CD4-positive, alpha-beta T cell (primary cell): ENCODE measurements around the gene TRMT1L. TPM values are rescaled to one million over a fixed set of nuclear protein-coding genes. Genes with fewer than 3 reads are reported as not detected.

Experiments
- ATAC-seq: fragments of 200-7000 bp; cut with Tn5 transposase; one replicate; pipeline ENCODE4 v1.10.0; 2022; ENCODE audit warnings: mild to moderate bottlenecking; ENCODE audit not compliant: poor library complexity
- CTCF ChIA-PET: fragments of 350-600 bp; sonication (Branson Sonifier 250); formaldehyde crosslinking; loops from one replicate; lab custom pipeline; 2021; ENCODE audit warnings: antibody characterized with exemption, inconsistent platforms; lab: Charles Lee
- POLR2A ChIA-PET: fragments of 350-600 bp; sonication (Branson Sonifier 250); formaldehyde crosslinking; loops from one replicate; lab custom pipeline; 2021; ENCODE audit warnings: antibody characterized with exemption, inconsistent platforms; lab: Charles Lee
- DNase-seq, 14 experiments: peaks; one replicate each; pipeline ENCODE4 v3.0.0-alpha.2; 2013 to 2020; ENCODE audit warnings: mixed read lengths in 2 of 14
- H3K27ac ChIP-seq, 2 donors: one replicate each; pipeline versions ENCODE4 v1.5.1 to v1.7.0; 2013; ENCODE audit warnings: low read length in 2 of 2, low read depth in 1 of 2, mild to moderate bottlenecking in 1 of 2
- H3K27me3 ChIP-seq, 2 experiments: 1 replicate in 1 of 2; 2 replicates in 1 of 2; pipeline versions ENCODE4 v1.6.1 to v1.7.0; 2013; ENCODE audit warnings: low read length in 2 of 2, control low read depth in 1 of 2, mild to moderate bottlenecking in 1 of 2, moderate library complexity in 1 of 2; ENCODE audit not compliant: insufficient read depth in 2 of 2, control insufficient read depth in 1 of 2
- H3K36me3 ChIP-seq: one replicate; pipeline ENCODE4 v1.6.1; 2013; ENCODE audit warnings: low read length, control low read depth; ENCODE audit not compliant: insufficient read depth
- H3K4me1 ChIP-seq: one replicate; pipeline ENCODE4 v1.6.1; 2013; ENCODE audit warnings: low read length, control low read depth; ENCODE audit not compliant: insufficient read depth
- H3K4me3 ChIP-seq: one replicate; pipeline ENCODE4 v1.5.1; 2013; ENCODE audit warnings: mild to moderate bottlenecking, low read length, moderate library complexity
- H3K9me3 ChIP-seq, 2 experiments: 1 replicate in 1 of 2; 2 replicates in 1 of 2; pipeline versions ENCODE4 v1.6.1 to v1.7.0; 2013; ENCODE audit warnings: low read length in 2 of 2, mild to moderate bottlenecking in 2 of 2, control low read depth in 1 of 2, moderate library complexity in 1 of 2; ENCODE audit not compliant: control insufficient read depth in 1 of 2, insufficient read depth in 1 of 2
- H3K27ac Mint-ChIP-seq: one replicate; pipeline ENCODE4 v1.8.0; 2020; ENCODE audit warnings: mixed read lengths
- H3K27me3 Mint-ChIP-seq: one replicate; pipeline ENCODE4 v1.8.0; 2021; ENCODE audit warnings: mixed read lengths
- H3K36me3 Mint-ChIP-seq: one replicate; pipeline ENCODE4 v1.8.0; 2021; ENCODE audit warnings: low read depth, mixed read lengths
- H3K4me1 Mint-ChIP-seq: one replicate; pipeline ENCODE4 v1.8.0; 2021; ENCODE audit warnings: low read depth, mixed read lengths
- H3K4me3 Mint-ChIP-seq: one replicate; pipeline ENCODE4 v1.8.0; 2020; ENCODE audit warnings: mild to moderate bottlenecking, mixed read lengths
- H3K9me3 Mint-ChIP-seq: one replicate; pipeline ENCODE4 v1.8.0; 2020; ENCODE audit warnings: mixed read lengths
- intact Hi-C, 2 experiments: fragments of 100-400 bp; cut with DNase I in 1 of 2; cut with micrococcal nuclease in 1 of 2; formaldehyde crosslinking; loops; one replicate each; pipeline versions ENCODE4 v1.15.1 to v1.9.0; 2023 to 2025; cut with DNase I, micrococcal nuclease
- total RNA-seq, 174 experiments: library from RNA in 2 of 174; stranded (reverse) in 2 of 174; gene quantifications; one replicate each; pipeline ENCODE4 v1.2.3 and lab custom pipeline; 2021 to 2026
- TF ChIP-seq, protein P1 (sequence below): fragments of 200-600 bp; IDR thresholded peaks from one replicate; pipeline ENCODE4 v1.8.0; 2022; ENCODE audit warnings: antibody characterized with exemption, mild to moderate bottlenecking

Gene TRMT1L
- total RNA-seq, 2 experiments from 2014 or later = 2.8 to 4.7 TPM

DNA sequence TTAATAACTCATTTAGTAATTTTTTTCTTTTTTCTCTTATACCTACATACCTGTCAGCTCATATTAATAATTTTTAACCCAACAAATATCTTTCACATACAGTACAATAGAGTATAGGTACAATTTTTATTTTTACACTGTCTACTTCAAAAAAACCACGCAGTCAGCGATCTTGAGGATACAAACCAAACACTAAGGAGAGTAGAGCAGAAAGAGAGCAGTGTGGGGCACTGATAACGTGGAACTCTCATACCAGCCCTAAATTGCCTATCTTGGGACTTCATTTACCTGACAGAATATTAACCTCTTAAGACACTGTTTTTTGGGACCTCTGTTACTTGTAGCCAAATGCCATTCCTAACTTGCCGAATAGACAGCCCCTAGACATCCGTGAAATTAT, 5.5 kb downstream of the TRMT1L start:
- TF ChIP-seq, protein P1, sequence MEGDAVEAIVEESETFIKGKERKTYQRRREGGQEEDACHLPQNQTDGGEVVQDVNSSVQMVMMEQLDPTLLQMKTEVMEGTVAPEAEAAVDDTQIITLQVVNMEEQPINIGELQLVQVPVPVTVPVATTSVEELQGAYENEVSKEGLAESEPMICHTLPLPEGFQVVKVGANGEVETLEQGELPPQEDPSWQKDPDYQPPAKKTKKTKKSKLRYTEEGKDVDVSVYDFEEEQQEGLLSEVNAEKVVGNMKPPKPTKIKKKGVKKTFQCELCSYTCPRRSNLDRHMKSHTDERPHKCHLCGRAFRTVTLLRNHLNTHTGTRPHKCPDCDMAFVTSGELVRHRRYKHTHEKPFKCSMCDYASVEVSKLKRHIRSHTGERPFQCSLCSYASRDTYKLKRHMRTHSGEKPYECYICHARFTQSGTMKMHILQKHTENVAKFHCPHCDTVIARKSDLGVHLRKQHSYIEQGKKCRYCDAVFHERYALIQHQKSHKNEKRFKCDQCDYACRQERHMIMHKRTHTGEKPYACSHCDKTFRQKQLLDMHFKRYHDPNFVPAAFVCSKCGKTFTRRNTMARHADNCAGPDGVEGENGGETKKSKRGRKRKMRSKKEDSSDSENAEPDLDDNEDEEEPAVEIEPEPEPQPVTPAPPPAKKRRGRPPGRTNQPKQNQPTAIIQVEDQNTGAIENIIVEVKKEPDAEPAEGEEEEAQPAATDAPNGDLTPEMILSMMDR = no peak
- Histone ChIP-seq H3K4me1 (peaks cover 10% of the 10 kb centered on the region), H3K27me3 (no peaks in the 10 kb centered on the region), H3K36me3 (peaks cover 28% of the 10 kb centered on the region), H3K4me3 (no peak overlapping the region), H3K9me3 (no peaks in the 10 kb centered on the region), H3K27ac (no peak overlapping the region)
- DNase-seq = no peak
- CTCF ChIA-PET = no interaction called here
- no peak for ATAC-seq
- intact Hi-C loops = loop anchor here (10.0 kb wide), 2 partner anchors 414 to 1516 kb away; partner anchors contain the start of gene ARPC5 (in 1 of the 2)
- Mint-ChIP-seq H3K4me3 (no peak overlapping the region), H3K27ac (no peak overlapping the region), H3K36me3 (peaks cover 52% of the 10 kb centered on the region), H3K4me1 (peaks cover 38% of the 10 kb centered on the region), H3K27me3 (no peaks in the 10 kb centered on the region), H3K9me3 (no peaks in the 10 kb centered on the region)
- POLR2A ChIA-PET = no interaction called here

- Mint-ChIP-seq H3K27me3 (no peaks in the 10 kb centered on the region), H3K9me3 (no peaks in the 10 kb centered on the region), H3K27ac (no peak overlapping the region), H3K4me1 (no peaks in the 10 kb centered on the region), H3K4me3 (no peak overlapping the region), H3K36me3 (peaks cover 87% of the 10 kb centered on the region)
- no peaks in the 10 kb centered on the region for H3K27me3 ChIP-seq
- H3K36me3 ChIP-seq = peaks cover 50% of the 10 kb centered on the region
- ChIA-PET POLR2A (no interaction called here), CTCF (no interaction called here)
- H3K4me1 ChIP-seq = no peaks in the 10 kb centered on the region
- DNase-seq (no peak), ATAC-seq (no peak)
- TF ChIP-seq, protein P1 = no peak
- H3K9me3 ChIP-seq = no peaks in the 10 kb centered on the region
- intact Hi-C loops = no loop called here
- no peak overlapping the region for H3K27ac ChIP-seq
- H3K4me3 ChIP-seq = no peak overlapping the region
Measured at GRCh38 chr1:185144233-185144632, 12.5 kb downstream of the TRMT1L start.

GRCh38 chr1:185139246-185139645, 17.5 kb downstream of the TRMT1L start:
- peaks cover 74% of the 10 kb centered on the region for H3K36me3 Mint-ChIP-seq
- no peak overlapping the region for H3K4me3 Mint-ChIP-seq
- no peak for DNase-seq
- H3K4me1 Mint-ChIP-seq = no peaks in the 10 kb centered on the region
- CTCF ChIA-PET = no interaction called here
- Histone ChIP-seq H3K27me3 (no peaks in the 10 kb centered on the region), H3K27ac (no peak overlapping the region), H3K4me1 (no peaks in the 10 kb centered on the region), H3K36me3 (peaks cover 39% of the 10 kb centered on the region), H3K4me3 (no peak overlapping the region), H3K9me3 (no peaks in the 10 kb centered on the region)
- intact Hi-C loops = no loop called here
- H3K27me3 Mint-ChIP-seq = no peaks in the 10 kb centered on the region
- no peaks in the 10 kb centered on the region for H3K9me3 Mint-ChIP-seq
- H3K27ac Mint-ChIP-seq = no peak overlapping the region
- ATAC-seq = no peak
- TF ChIP-seq, protein P1 = no peak
- POLR2A ChIA-PET = interaction anchor here (0.6 kb wide), 1 partner anchor 341 kb away, joined by 3 read pairs; no protein-coding TSS in a partner anchor
